Panc1 (cell line): ENCODE measurements around the gene TMEM51. TPM values are rescaled to one million over a fixed set of nuclear protein-coding genes. Genes with fewer than 3 reads are reported as not detected.

ENCODE experiments used
- ATAC-seq: fragments of 200-7000 bp; cut with Tn5 transposase; 2 replicates; pipeline ENCODE4 v1.9.1; 2020; ENCODE audit warnings: mild to moderate bottlenecking, moderate library complexity
- BruUV-seq: library from RNA; stranded (reverse); fragments of 400-500 nt; replicated peaks from 2 replicates; lab custom pipeline; 2021; lab: Mats Ljungman, UMichigan
- CTCF ChIA-PET: fragments of 300-600 bp; sonication (Branson Sonifier 250); formaldehyde crosslinking; loops from one replicate; lab custom pipeline; 2022; ENCODE audit warnings: antibody characterized with exemption; lab: Charles Lee
- POLR2A ChIA-PET: fragments of 300-600 bp; sonication (Branson Sonifier 250); formaldehyde crosslinking; loops from one replicate; lab custom pipeline; 2022; ENCODE audit warnings: antibody characterized with exemption; lab: Charles Lee
- DNase-seq: peaks from one replicate; pipeline ENCODE4 v3.0.0-alpha.2; 2010; ENCODE audit warnings: low read depth, low spot score
- H3K27ac ChIP-seq: 2 replicates; pipeline ENCODE4 v1.5.1; 2011; ENCODE audit warnings: mild to moderate bottlenecking, low read length, inconsistent platforms
- H3K27me3 ChIP-seq: fragments of 200-500 bp; sonication (Bioruptor generic); 2 replicates; pipeline ENCODE4 v1.6.0; 2014; ENCODE audit warnings: low read length, inconsistent platforms; ENCODE audit not compliant: control insufficient read depth, insufficient read depth
- H3K36me3 ChIP-seq: fragments of 200-500 bp; sonication (Bioruptor generic); 2 replicates; pipeline ENCODE4 v1.5.1; 2014; ENCODE audit warnings: inconsistent platforms, mild to moderate bottlenecking, low read length, moderate library complexity; ENCODE audit not compliant: control insufficient read depth, insufficient read depth
- H3K4me1 ChIP-seq: 2 replicates; pipeline ENCODE4 v1.5.1; 2011; ENCODE audit warnings: inconsistent platforms, mild to moderate bottlenecking, low read length, moderate library complexity; ENCODE audit not compliant: control insufficient read depth, insufficient read depth
- H3K4me3 ChIP-seq, 2 experiments: 2 replicates each; pipeline ENCODE4 v1.5.1; 2011 to 2012; ENCODE audit warnings: low read depth in 2 of 2, low read length in 2 of 2, mild to moderate bottlenecking in 2 of 2, inconsistent platforms in 1 of 2, moderate library complexity in 1 of 2
- H3K9me3 ChIP-seq: fragments of 200-500 bp; sonication (Bioruptor generic); 2 replicates; pipeline ENCODE4 v1.5.1; 2014; ENCODE audit warnings: low read depth, mild to moderate bottlenecking, inconsistent platforms, low read length, moderate library complexity; ENCODE audit not compliant: control insufficient read depth, insufficient read depth
- POLR2AphosphoS5 ChIP-seq: IDR thresholded peaks from 2 replicates; pipeline ENCODE4 v1.6.1; 2012; ENCODE audit warnings: mild to moderate bottlenecking, low read depth, low read length, moderate library complexity
- SIN3A ChIP-seq: IDR thresholded peaks from 2 replicates; pipeline ENCODE4 v1.6.1; 2012; ENCODE audit warnings: low read depth, mild to moderate bottlenecking, low read length, moderate library complexity, borderline replicate concordance; ENCODE audit not compliant: insufficient read depth
- TCF7L2 ChIP-seq: IDR thresholded peaks from 2 replicates; pipeline ENCODE4 v1.6.1; 2011; ENCODE audit warnings: mild to moderate bottlenecking, low read depth, low read length, inconsistent platforms
- in situ Hi-C: cut with HindIII; loops from 2 replicates; pipeline ENCODE4 v1.10.0; 2016; ENCODE audit warnings: low sequenced_read_pairs, low pct_unique_long_range_greater_than_20kb
- intact Hi-C: fragments of 100-400 bp; cut with micrococcal nuclease; formaldehyde crosslinking; loops from one replicate; pipeline ENCODE4 v1.10.0; 2022; ENCODE audit not compliant: unreplicated experiment
- total RNA-seq: library from RNA; stranded (reverse); gene quantifications from one replicate; pipeline ENCODE4 v1.2.1, GENCODE V29; 2021; ENCODE audit not compliant: unreplicated experiment
- TF ChIP-seq, protein P1 (sequence below), 2 experiments: IDR thresholded peaks; 2 replicates each; pipeline ENCODE4 v1.6.1; 2011 to 2012; ENCODE audit warnings: low read depth in 2 of 2, control low read depth in 1 of 2, low read length in 1 of 2, mild to moderate bottlenecking in 1 of 2, moderate library complexity in 1 of 2; ENCODE audit not compliant: insufficient read depth in 1 of 2
- TF ChIP-seq, protein P2 (sequence below): fragments of 450-650 bp; IDR thresholded peaks from 2 replicates; pipeline ENCODE4 v1.5.1; 2017; ENCODE audit warnings: mild to moderate bottlenecking

Gene TMEM51
- total RNA-seq, 1 experiment from 2014 or later = 25.8 TPM

DNA sequence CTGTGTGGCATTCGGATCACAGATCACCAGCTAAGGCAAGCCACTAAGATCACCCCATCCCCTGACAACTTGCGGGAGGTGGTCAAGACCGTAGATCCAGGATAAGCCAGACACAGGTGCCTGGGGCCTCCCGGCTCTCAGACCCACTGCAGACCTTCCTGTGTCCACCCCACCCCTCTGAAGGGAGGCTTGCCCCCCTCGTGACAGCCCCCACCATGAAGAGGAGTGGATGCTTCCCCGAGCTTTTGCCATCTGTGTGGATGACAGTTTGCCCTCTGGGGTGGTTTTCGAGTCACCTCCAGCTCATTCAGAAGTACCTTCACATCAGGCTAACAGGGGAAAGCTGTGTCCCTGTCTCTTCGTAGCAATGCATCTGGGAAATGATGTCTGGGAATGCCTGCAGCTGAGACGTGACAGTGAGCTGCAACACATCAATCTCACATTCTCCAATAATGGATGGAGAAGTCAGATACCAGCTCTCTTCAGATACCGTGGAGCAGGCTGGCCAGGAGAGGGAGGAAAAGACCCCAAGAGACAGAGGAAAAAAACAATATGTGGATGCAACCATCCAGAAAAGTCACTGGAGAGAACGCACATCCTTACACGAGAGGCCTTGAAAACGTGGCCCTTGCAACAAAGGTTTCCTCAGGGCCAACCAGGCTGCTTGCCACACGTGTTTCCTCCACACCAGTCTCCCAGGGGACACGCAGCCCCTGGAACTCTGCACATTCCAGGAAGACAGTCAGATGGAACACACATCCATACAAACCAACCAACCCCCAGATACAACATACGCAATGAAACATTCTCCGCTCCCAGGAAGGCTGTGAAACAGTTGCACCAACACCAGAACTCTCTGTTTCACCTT is 73.1 kb downstream of the TMEM51 start:
- CTCF ChIA-PET = interaction anchor here (0.5 to 0.7 kb wide), 2 partner anchors 17 to 989 kb away, joined by 5 read pairs; no protein-coding TSS in a partner anchor

DNA sequence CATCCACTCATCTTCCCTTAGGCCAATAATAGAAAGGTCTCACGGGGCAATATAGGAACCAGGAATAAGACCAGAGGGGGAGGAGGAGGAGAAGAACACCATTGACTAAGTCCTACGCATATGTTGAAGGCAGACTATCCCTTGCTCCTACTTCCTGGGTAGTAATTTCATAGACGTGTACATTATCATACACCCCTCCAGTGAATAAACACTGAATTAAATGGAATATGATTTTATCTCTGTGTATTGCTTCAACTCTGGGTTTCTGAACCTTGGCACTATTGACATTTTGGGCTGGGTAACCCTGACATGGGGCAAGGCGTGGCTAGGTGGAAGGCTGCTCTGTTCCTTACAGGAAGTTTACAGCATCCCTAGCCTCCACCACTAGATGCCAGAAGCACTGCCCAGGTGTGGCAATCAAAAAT is 76.2 kb downstream of the TMEM51 start:
- POLR2A ChIA-PET = no interaction called here
- CTCF ChIA-PET = interaction anchor here (0.7 kb wide), 1 partner anchor 257 kb away, joined by 3 read pairs; no protein-coding TSS in a partner anchor
- no peak overlapping the region for H3K4me3 ChIP-seq
- intact Hi-C loops (no loop called here), in situ Hi-C loops (no loop called here)
- ATAC-seq = no peak
- no peaks in the 10 kb centered on the region for H3K27me3 ChIP-seq
- TF ChIP-seq POLR2AphosphoS5 (no peak), SIN3A (no peak), TCF7L2 (no peak)
- TF ChIP-seq, protein P1, sequence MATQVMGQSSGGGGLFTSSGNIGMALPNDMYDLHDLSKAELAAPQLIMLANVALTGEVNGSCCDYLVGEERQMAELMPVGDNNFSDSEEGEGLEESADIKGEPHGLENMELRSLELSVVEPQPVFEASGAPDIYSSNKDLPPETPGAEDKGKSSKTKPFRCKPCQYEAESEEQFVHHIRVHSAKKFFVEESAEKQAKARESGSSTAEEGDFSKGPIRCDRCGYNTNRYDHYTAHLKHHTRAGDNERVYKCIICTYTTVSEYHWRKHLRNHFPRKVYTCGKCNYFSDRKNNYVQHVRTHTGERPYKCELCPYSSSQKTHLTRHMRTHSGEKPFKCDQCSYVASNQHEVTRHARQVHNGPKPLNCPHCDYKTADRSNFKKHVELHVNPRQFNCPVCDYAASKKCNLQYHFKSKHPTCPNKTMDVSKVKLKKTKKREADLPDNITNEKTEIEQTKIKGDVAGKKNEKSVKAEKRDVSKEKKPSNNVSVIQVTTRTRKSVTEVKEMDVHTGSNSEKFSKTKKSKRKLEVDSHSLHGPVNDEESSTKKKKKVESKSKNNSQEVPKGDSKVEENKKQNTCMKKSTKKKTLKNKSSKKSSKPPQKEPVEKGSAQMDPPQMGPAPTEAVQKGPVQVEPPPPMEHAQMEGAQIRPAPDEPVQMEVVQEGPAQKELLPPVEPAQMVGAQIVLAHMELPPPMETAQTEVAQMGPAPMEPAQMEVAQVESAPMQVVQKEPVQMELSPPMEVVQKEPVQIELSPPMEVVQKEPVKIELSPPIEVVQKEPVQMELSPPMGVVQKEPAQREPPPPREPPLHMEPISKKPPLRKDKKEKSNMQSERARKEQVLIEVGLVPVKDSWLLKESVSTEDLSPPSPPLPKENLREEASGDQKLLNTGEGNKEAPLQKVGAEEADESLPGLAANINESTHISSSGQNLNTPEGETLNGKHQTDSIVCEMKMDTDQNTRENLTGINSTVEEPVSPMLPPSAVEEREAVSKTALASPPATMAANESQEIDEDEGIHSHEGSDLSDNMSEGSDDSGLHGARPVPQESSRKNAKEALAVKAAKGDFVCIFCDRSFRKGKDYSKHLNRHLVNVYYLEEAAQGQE (IDR thresholded peaks at IDR 0.05; ENCODE audit: insufficient read depth in 1 of 2, low read depth in 2 of 2, low read length in 1 of 2) = no peak
- TF ChIP-seq, protein P2, sequence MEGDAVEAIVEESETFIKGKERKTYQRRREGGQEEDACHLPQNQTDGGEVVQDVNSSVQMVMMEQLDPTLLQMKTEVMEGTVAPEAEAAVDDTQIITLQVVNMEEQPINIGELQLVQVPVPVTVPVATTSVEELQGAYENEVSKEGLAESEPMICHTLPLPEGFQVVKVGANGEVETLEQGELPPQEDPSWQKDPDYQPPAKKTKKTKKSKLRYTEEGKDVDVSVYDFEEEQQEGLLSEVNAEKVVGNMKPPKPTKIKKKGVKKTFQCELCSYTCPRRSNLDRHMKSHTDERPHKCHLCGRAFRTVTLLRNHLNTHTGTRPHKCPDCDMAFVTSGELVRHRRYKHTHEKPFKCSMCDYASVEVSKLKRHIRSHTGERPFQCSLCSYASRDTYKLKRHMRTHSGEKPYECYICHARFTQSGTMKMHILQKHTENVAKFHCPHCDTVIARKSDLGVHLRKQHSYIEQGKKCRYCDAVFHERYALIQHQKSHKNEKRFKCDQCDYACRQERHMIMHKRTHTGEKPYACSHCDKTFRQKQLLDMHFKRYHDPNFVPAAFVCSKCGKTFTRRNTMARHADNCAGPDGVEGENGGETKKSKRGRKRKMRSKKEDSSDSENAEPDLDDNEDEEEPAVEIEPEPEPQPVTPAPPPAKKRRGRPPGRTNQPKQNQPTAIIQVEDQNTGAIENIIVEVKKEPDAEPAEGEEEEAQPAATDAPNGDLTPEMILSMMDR = no peak
- H3K36me3 ChIP-seq = no peaks in the 10 kb centered on the region
- DNase-seq = no peak
- no peak overlapping the region for H3K27ac ChIP-seq
- H3K9me3 ChIP-seq = no peaks in the 10 kb centered on the region
- no TSS peak for BruUV-seq
- H3K4me1 ChIP-seq = no peaks in the 10 kb centered on the region

More for the DNA sequence above, 73.1 kb downstream of the TMEM51 start:
- Histone ChIP-seq H3K4me3 (no peak overlapping the region), H3K4me1 (no peaks in the 10 kb centered on the region), H3K27ac (no peak overlapping the region), H3K9me3 (no peaks in the 10 kb centered on the region), H3K27me3 (no peaks in the 10 kb centered on the region), H3K36me3 (no peaks in the 10 kb centered on the region)
- TF ChIP-seq, protein P1 (IDR thresholded peaks at IDR 0.05; ENCODE audit: insufficient read depth in 1 of 2, low read depth in 2 of 2, low read length in 1 of 2) = no peak
- no peak for TF ChIP-seq SIN3A
- no peak for TF ChIP-seq POLR2AphosphoS5
- TF ChIP-seq TCF7L2 = no peak
- TF ChIP-seq, protein P2 = no peak
- POLR2A ChIA-PET = no interaction called here
- ATAC-seq = no peak
- DNase-seq = no peak
- no TSS peak for BruUV-seq
- intact Hi-C loops = no loop called here
- in situ Hi-C loops = no loop called here
